Liver (tissue), 3 donors: Measurements from ENCODE around the gene TSSC4.

Experiments
- EGR1 ChIP-seq, 2 donors: IDR thresholded peaks; 2 replicates each; pipeline ENCODE4 v1.6.1; 2016 to 2018; ENCODE audit warnings: antibody characterized with exemption in 2 of 2, low read depth in 2 of 2
- GABPA ChIP-seq, 2 donors: IDR thresholded peaks in 1 of 2; conservative IDR thresholded peaks in 1 of 2; 2 replicates each; pipeline ENCODE4 v1.6.1; 2016; ENCODE audit warnings: antibody characterized with exemption in 2 of 2, mild to moderate bottlenecking in 1 of 2, moderate library complexity in 1 of 2
- HNF4A ChIP-seq, 2 donors: conservative IDR thresholded peaks; 2 replicates each; pipeline ENCODE4 v1.6.1; 2016; ENCODE audit warnings: antibody characterized with exemption in 2 of 2, mild to moderate bottlenecking in 2 of 2
- JUND ChIP-seq, 2 donors: IDR thresholded peaks; 2 replicates each; pipeline ENCODE4 v1.6.1; 2016; ENCODE audit warnings: antibody characterized with exemption in 2 of 2
- MAX ChIP-seq: IDR thresholded peaks from 2 replicates; pipeline ENCODE4 v1.6.1; 2016; ENCODE audit warnings: antibody characterized with exemption
- NR2F2 ChIP-seq: IDR thresholded peaks from 2 replicates; pipeline ENCODE4 v1.6.1; 2016; ENCODE audit warnings: antibody characterized with exemption
- RAD21 ChIP-seq, 2 donors: IDR thresholded peaks; 2 replicates each; pipeline ENCODE4 v1.6.1; 2016; ENCODE audit warnings: antibody characterized with exemption in 2 of 2, mild to moderate bottlenecking in 2 of 2
- REST ChIP-seq: IDR thresholded peaks from 2 replicates; pipeline ENCODE4 v1.6.1; 2016; ENCODE audit warnings: antibody characterized with exemption, mild to moderate bottlenecking
- SP1 ChIP-seq: IDR thresholded peaks from 2 replicates; pipeline ENCODE4 v1.6.1; 2018; ENCODE audit warnings: antibody characterized with exemption, mild to moderate bottlenecking
- TAF1 ChIP-seq: conservative IDR thresholded peaks from 2 replicates; pipeline ENCODE4 v1.6.1; 2016; ENCODE audit warnings: antibody characterized with exemption, mild to moderate bottlenecking
- YY1 ChIP-seq: IDR thresholded peaks from 2 replicates; pipeline ENCODE4 v1.6.1; 2016; ENCODE audit warnings: antibody characterized with exemption, mild to moderate bottlenecking
- TF ChIP-seq, protein P1 (sequence below): fragments of 150-350 bp; IDR thresholded peaks from 2 replicates; pipeline ENCODE4 v1.5.1; 2017; ENCODE audit warnings: improper control_type of control experiment, low read depth, low read length; ENCODE audit not compliant: missing input control
- TF ChIP-seq, protein P2 (sequence below): IDR thresholded peaks from 2 replicates; pipeline ENCODE4 v1.6.1; 2016; ENCODE audit warnings: antibody characterized with exemption
- donor health status: healthy.
- donor health status: healthy.

DNA sequence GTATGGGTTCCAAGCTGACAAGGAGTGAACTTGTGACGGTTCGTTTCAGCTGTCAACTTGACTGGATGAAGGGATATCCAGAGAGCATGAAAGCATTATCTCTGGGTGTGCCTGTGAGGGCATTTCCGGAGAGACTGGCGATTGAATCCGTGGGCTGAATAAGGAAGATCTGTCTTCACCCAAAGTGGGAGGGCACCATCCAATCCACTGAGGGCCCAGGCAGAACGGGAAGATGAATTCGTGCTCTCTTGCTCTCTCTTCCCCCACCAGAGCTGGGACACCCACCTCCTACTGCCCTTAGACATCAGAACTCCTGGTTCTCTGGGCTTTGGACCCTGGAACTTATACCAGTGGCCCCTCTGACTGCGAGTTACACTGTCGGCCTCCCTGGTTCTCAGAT lies 39.0 kb upstream of the TSSC4 start:
- TF ChIP-seq RAD21 (IDR thresholded peaks at IDR 0.05) (no peak), TAF1 (no peak), JUND (IDR thresholded peaks at IDR 0.05) (no peak), MAX (no peak), SP1 (no peak), GABPA (IDR thresholded peaks at IDR 0.05 in 1 of 2, conservative IDR thresholded peaks at IDR 0.05 in 1 of 2) (no peak), HNF4A (conservative IDR thresholded peaks at IDR 0.05) (no peak), REST (no peak), NR2F2 (no peak), YY1 (no peak), EGR1 (IDR thresholded peaks at IDR 0.05; ENCODE audit: low read depth in 2 of 2) (no peak)
- TF ChIP-seq, protein P1, sequence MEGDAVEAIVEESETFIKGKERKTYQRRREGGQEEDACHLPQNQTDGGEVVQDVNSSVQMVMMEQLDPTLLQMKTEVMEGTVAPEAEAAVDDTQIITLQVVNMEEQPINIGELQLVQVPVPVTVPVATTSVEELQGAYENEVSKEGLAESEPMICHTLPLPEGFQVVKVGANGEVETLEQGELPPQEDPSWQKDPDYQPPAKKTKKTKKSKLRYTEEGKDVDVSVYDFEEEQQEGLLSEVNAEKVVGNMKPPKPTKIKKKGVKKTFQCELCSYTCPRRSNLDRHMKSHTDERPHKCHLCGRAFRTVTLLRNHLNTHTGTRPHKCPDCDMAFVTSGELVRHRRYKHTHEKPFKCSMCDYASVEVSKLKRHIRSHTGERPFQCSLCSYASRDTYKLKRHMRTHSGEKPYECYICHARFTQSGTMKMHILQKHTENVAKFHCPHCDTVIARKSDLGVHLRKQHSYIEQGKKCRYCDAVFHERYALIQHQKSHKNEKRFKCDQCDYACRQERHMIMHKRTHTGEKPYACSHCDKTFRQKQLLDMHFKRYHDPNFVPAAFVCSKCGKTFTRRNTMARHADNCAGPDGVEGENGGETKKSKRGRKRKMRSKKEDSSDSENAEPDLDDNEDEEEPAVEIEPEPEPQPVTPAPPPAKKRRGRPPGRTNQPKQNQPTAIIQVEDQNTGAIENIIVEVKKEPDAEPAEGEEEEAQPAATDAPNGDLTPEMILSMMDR, result no peak
- TF ChIP-seq, protein P2, sequence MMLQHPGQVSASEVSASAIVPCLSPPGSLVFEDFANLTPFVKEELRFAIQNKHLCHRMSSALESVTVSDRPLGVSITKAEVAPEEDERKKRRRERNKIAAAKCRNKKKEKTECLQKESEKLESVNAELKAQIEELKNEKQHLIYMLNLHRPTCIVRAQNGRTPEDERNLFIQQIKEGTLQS, result no peak
